BE2C (cell line): ENCODE measurements around the gene PILRA.
"Not testable (repeated sequence)": the region's sequence is repeated elsewhere in the genome, so short reads cannot be mapped to it uniquely, and the experiment has no call there.

Source experiments
- DNase-seq: peaks from one replicate; pipeline ENCODE4 v3.0.0-alpha.2; 2020
- H3K27me3 ChIP-seq: fragments of 250-450 bp; sonication (Bioruptor Pico); 2 replicates; pipeline ENCODE4 v1.5.1; 2020; ENCODE audit warnings: mild to moderate bottlenecking
- H3K36me3 ChIP-seq: fragments of 250-450 bp; sonication (Bioruptor Pico); 2 replicates; pipeline ENCODE4 v1.5.1; 2020; ENCODE audit warnings: mild to moderate bottlenecking
- H3K4me1 ChIP-seq: fragments of 250-450 bp; sonication (Bioruptor Pico); 2 replicates; pipeline ENCODE4 v1.5.1; 2020
- H3K4me3 ChIP-seq: 2 replicates; pipeline ENCODE4 v1.5.1; 2011; ENCODE audit warnings: low read depth, low read length
- H3K9me3 ChIP-seq: fragments of 250-450 bp; sonication (Bioruptor Pico); 2 replicates; pipeline ENCODE4 v1.5.1; 2020
- CTCF ChIP-seq: IDR thresholded peaks from 2 replicates; pipeline ENCODE4 v1.5.1; 2012; ENCODE audit warnings: mild to moderate bottlenecking, low read depth, low read length

Gene PILRA

GRCh38 chr7:100358857-100359212, 14.5 kb upstream of the PILRA start:
- Histone ChIP-seq H3K27me3 (no peaks in the 10 kb centered on the region), H3K4me3 (no peak overlapping the region), H3K36me3 (peaks cover 86% of the 10 kb centered on the region), H3K9me3 (no peaks in the 10 kb centered on the region), H3K4me1 (no peaks in the 10 kb centered on the region)
- TF ChIP-seq CTCF = no peak
- DNase-seq = no peak

- H3K36me3 ChIP-seq = peaks cover 74% of the 10 kb centered on the region
Measured at GRCh38 chr7:100360135-100360854, 13.0 kb upstream of the PILRA start.

GRCh38 chr7:100363098-100363497, 10.2 kb upstream of the PILRA start:
- Histone ChIP-seq H3K4me3 (no peak overlapping the region), H3K9me3 (no peaks in the 10 kb centered on the region), H3K36me3 (peaks cover 57% of the 10 kb centered on the region), H3K27me3 (no peaks in the 10 kb centered on the region), H3K4me1 (no peaks in the 10 kb centered on the region)
- TF ChIP-seq CTCF = no peak
- DNase-seq = no peak

More at GRCh38 chr7:100360135-100360854, 13.0 kb upstream of the PILRA start:
- Histone ChIP-seq H3K4me1 (no peaks in the 10 kb centered on the region), H3K9me3 (no peaks in the 10 kb centered on the region), H3K4me3 (no peak overlapping the region), H3K27me3 (no peaks in the 10 kb centered on the region)
- DNase-seq = no peak
- no peak for TF ChIP-seq CTCF

- not testable (repeated sequence) for H3K4me3 ChIP-seq, H3K27me3 ChIP-seq, H3K9me3 ChIP-seq, H3K4me1 ChIP-seq, DNase-seq
- peaks cover 52% of the 10 kb centered on the region for H3K36me3 ChIP-seq
Measured at GRCh38 chr7:100363797-100364196, 9.5 kb upstream of the PILRA start.

GRCh38 chr7:100364480-100364879, 8.8 kb upstream of the PILRA start:
- Histone ChIP-seq H3K36me3 (peaks cover 45% of the 10 kb centered on the region), H3K9me3 (no peaks in the 10 kb centered on the region), H3K4me3 (no peak overlapping the region), H3K27me3 (no peaks in the 10 kb centered on the region), H3K4me1 (no peaks in the 10 kb centered on the region)
- TF ChIP-seq CTCF = no peak
- DNase-seq = no peak

- H3K4me3 ChIP-seq, H3K9me3 ChIP-seq, DNase-seq, H3K27me3 ChIP-seq, H3K4me1 ChIP-seq: not testable (repeated sequence)
- peaks cover 30% of the 10 kb centered on the region for H3K36me3 ChIP-seq
Measured at GRCh38 chr7:100365998-100366367, 7.3 kb upstream of the PILRA start.

- H3K36me3 ChIP-seq = peaks cover 23% of the 10 kb centered on the region
- H3K4me3 ChIP-seq = no peak overlapping the region
Measured at GRCh38 chr7:100366411-100367250, 6.7 kb upstream of the PILRA start.

More at GRCh38 chr7:100366411-100367250, 6.7 kb upstream of the PILRA start:
- no peaks in the 10 kb centered on the region; the same call in 1 of the 2 replicates for H3K4me1 ChIP-seq
- no peak for TF ChIP-seq CTCF
- no peaks in the 10 kb centered on the region for H3K27me3 ChIP-seq
- no peak for DNase-seq
- H3K9me3 ChIP-seq = no peaks in the 10 kb centered on the region
